ENCODE results near the gene CABLES2. TPM values are rescaled to one million over a fixed set of nuclear protein-coding genes. Genes with fewer than 3 reads are reported as not detected.

CABLES2 gene
- polyA plus RNA-seq, 3 donors: 8.4 to 13.7 (median 9.4) TPM

DNA sequence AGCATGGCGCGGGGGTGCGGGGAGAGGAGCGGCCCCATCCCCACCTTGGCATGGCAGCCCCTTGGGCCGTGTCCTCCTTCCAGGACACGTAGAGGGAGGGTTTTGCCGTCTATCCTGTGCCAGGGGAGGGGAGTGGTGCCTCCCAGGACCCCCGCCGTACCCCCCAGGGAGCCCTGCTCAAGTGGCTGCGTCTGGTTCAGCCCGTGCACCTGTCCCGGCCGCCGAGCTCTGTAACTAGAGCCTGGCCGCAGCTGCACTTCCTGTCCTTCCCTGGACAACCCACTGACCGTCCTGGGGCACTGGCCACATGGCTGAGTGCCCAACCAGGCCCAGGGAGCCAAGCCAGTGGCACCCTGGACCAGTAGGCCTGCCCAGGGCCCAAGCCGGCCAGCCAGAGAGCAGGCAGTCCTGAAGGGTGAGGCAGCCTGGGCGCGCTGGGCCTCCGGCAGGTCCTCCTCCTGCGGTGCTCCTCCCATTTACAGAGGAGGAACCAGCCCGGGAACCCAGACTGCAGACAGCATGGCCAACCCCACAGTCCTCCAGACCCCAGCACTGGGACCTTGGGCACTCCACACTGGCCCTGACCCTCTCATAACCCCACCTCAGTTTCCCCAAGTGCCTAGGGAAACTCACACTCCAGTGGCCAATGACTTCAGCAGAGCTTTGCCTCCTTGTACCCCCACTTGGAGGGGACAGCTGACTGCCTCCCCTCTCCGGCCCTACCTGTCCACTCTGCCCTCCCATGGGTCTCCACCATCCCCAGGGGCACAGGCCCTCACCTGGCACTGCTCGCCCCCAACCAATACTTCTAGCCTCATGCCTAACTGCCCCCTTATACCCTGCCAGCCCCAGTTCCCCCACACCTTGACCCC, 48.7 kb downstream of the CABLES2 start:
- DNase-seq (ENCODE audit: extremely low read depth in 1 of 11, low read depth in 9 of 11, low spot score in 4 of 11): no peak

DNA sequence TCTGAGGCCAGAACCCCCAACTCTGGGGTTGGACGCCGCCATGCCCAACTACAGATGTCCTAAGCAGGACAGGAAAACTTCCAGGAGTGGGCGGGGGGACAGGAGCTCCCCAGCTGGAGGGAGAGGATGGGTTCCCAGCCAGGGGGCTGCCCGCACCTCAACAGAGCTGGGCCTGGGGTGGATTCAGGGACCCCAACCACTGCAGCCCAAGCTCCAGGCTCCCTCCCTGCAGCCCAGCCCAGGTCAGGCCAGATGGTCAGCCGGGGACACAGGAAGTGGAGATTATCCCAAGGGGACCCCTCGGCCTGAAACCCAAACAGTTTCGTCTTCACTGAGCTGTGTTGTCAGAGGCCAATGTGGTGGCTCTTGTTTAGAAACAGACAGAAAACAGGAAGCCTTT, 49.4 kb downstream of the CABLES2 start:
- DNase-seq (ENCODE audit: extremely low read depth in 1 of 11, low read depth in 9 of 11, low spot score in 4 of 11): no peak

DNA sequence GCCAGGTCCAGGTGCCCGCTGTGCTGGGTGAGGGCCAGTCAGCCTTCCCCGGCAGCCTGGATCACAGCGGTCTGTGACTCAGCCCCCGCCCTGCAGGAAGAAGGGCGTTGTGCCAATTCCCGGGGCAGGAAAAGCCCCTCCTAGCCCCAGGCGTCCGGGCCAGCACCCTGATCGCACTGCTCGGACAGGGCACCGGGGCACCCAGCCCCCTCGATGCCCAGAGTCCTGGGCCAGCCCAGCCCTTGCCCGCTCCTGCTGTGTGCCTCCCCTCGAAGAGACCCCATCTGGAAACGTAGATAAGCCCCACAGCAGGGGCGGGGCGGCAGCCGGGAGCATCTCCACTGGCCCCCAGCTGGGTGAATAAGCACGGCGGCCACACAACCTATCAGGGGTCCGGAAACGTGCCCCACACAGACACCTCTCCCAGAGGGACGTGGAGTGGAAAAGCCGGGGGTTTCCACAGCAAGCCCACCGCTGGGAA, 49.9 kb downstream of the CABLES2 start:
- no peak for DNase-seq (ENCODE audit: extremely low read depth in 1 of 11, low read depth in 9 of 11, low spot score in 4 of 11)

DNA sequence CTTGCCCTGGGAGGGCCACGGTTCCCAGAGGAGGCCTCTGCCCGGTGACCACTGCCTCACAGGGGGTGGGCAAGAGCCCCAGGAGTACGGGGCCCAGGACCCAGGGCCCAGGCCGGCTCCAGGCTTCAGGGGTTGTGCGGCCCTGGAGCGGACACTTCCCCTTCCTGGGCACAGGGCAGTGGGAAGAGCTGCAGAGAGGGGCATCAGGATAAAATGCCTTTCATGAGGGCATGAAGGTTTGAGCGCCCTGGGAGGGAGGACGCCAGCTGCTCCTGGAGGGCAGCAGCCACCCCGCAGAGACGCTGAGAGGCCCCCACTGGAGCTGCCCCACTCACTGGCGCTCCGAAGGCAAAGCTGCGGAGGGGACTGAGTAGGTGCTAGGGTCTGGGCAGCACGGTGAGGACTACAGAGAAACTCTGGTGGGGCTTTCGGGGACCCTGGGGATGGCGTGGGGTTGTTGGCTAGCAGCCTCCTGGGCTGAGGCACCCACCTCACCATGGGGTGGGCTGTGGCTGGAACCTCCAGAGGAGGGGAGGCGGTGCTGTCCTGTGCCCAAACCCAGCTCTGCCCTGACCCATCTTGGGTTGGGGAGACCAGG, 50.4 kb downstream of the CABLES2 start:
- DNase-seq (ENCODE audit: extremely low read depth in 1 of 11, low read depth in 9 of 11, low spot score in 4 of 11): no peak

DNA sequence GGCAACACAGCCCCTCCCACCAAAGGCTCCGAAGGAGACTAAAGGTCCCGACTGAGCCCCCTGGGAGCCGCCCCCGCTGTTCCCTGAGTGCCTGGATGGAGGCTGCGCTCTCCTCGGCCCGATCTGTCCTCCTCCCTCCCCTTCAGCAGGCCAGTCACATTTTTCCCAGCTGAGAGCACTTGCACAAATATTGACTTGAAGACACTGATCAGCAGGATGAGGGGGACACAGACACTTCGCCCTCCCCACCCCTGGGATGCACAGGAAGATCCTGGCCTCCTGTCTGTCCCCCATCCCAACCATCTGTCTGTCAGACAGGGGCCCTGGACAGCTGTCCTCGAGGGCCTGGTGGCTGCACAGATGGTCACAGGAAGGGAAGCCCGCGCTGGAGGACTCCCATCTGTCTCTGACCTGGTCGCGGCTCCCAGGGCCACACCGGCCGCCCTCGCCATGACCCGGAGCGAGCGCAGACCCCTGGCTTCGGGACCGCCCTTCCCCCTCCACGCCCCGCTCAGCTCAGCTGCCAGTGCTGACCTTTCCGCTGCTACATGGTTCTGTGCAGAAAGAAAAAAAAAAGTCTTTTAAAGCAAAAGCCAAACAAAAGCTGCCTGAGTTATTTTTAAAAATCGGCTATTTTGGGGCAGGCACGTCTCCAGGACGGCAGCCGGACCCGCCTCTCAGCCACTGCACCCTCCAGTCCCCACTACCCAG, 51.1 kb downstream of the CABLES2 start:
- DNase-seq (ENCODE audit: extremely low read depth in 1 of 11, low read depth in 9 of 11, low spot score in 4 of 11): no peak

DNA sequence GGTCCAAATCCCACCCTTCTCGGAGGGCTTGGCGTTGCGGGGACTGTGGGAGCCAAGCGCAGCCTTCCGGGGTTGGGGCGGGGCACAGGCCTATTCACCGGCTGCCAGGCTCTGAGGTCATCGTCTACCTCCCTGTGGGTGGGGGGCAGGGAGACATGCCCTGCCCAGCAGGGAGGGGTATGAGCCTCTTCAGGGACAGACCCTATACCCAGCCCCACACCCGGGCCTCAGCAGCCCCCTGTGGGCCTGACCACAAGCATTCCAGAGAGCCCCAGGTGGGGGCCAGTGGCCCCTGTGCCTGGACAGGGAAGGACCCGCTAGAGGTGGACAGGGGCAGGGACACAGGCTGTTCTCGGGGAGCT, 51.6 kb downstream of the CABLES2 start:
- no peak for DNase-seq (ENCODE audit: extremely low read depth in 1 of 11, low read depth in 9 of 11, low spot score in 4 of 11)

DNA sequence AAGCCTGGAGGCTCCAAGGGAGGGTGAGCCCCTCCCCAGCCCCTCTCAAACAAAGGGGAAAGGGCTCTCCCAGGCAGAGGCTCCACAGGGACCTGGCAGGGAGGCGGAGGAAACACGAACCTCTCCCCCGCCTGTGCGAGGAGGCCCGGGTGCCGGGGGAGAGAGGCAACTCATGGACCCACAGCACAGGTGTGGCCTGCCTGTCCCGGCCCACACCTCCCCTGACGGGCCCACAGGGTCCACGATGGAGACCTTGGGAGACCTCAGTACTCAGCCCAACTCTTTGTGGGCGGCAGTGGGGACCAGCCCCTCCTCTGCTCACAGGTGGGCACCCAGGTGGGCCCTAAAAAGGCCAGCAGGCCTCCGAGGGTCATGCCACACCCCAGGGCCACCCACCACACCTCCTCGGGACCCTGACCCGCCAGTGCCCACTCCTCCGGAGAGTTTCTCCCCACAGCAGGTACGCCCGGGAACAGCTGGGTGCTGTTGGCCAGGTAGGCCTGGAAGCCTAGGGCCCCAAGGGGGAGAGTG, 52.2 kb downstream of the CABLES2 start:
- no peak for DNase-seq (ENCODE audit: extremely low read depth in 1 of 11, low read depth in 9 of 11, low spot score in 4 of 11)

DNA sequence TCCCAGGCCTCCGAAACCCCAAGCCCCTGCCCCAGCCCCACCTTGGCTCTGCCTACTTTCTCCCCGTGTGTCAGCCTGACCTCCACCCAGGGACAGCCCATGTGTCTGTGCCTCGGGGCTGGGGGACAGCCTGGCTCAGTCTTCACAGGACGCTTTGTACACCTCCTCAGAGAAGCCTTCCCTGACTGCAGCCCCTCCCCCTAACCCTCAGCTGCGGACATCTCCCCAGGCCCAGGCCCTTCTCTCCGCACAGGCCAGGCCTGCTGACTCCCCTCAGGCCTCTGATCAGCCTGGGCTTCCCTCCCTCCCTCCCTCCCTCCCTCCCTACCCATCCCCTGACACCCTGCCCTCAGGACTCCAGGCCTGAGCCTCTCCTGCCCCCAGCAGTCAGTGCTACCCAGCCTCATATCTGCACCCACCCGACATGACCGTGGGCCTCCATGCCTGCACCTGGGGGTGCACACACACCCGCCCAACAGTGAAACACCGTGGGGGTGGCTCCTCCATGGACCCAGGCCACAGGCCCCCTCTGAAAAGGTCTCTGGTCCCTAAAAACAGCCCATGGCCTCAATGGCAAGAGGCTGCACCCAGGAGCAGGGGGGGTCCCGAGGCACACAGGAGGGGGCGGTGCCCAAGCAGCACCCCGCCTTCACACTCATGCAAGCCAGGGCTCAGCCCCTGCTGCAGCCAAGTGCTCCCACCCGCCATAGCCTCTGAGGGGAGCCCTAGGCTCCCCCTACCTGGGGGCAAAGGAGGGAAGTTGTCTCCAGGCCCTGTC, 52.9 kb downstream of the CABLES2 start:
- no peak for DNase-seq (ENCODE audit: extremely low read depth in 1 of 11, low read depth in 9 of 11, low spot score in 4 of 11)

DNA sequence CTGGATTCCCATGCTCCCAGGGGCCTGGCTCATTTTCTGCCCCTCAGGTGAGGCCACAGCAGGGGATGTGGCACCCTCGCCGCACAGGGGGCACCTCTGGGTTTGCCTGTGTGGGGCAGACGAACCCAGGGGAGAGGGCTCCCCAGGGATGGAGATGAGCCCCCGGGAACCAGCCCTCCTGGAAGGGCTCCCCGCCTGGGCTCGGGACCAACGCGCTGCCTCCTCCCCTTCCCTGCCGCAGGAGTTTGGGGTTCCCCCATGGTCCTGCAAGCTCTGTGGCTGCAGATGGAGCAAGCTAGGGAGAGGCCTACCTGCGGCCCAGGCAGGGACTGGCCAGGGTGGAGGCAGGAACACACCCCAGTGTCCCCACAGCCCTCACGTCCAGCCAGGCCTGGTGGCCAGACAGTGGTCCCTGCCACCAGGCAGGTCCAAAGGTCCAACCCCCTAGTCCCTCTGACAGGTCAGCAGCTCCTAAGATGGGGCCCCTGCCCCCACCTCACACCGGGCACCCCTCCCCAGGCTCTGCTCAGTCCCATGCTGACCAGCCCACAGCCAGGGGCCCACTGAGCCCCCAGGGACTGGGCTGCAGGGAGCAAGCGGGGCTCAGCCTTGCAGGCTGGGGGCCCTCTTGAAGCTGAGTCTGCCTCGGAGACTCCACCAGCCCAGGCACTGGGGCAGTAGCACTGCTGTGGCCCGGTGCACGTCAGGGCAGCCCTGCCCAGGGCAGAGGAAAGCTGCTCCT, 53.6 kb downstream of the CABLES2 start:
- no peak for DNase-seq (ENCODE audit: extremely low read depth in 1 of 11, low read depth in 9 of 11, low spot score in 4 of 11)

DNA sequence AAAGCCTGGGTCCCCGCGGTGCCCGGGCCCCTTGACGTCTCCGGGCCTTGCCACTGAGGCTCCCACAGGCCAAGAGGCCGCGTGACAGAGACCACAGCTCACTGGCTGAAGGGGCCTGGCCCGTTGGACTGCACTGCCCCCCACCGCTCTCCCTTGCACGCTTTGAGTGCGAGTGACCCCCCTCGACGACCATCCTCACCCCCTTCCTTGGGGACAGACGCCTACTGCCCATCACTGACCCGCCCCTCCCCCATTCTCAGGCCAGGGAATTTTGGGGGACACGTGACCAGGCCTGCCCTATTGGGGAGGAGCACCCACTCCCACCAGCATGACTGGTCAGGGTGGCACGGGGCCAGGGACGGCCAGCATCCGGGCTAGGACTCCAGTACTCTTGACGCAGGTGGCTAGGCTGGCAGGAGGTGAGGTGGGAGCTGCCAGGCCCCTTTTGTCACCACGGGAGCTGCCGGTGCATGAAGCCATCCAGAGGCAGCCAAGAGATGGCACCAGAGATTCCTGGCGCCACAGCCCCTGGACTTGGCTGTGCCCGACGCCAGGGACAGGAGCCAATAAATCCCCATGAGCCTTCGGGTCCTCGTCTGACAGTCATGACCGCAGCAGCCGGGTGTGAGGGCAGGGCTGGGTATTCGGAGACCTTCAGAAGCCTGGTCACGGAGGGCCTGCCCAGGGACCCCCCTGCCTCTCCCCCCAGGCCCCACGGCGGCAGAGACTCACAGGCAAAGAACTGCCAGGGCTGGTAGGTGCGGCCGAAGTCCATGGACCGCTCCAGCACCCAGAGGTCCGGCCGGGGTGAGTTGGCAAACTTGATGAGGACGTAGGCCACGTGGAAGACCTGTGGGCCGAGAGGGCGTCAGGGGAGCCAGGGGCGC, 54.4 kb downstream of the CABLES2 start:
- DNase-seq (ENCODE audit: extremely low read depth in 1 of 11, low read depth in 9 of 11, low spot score in 4 of 11): no peak

DNA sequence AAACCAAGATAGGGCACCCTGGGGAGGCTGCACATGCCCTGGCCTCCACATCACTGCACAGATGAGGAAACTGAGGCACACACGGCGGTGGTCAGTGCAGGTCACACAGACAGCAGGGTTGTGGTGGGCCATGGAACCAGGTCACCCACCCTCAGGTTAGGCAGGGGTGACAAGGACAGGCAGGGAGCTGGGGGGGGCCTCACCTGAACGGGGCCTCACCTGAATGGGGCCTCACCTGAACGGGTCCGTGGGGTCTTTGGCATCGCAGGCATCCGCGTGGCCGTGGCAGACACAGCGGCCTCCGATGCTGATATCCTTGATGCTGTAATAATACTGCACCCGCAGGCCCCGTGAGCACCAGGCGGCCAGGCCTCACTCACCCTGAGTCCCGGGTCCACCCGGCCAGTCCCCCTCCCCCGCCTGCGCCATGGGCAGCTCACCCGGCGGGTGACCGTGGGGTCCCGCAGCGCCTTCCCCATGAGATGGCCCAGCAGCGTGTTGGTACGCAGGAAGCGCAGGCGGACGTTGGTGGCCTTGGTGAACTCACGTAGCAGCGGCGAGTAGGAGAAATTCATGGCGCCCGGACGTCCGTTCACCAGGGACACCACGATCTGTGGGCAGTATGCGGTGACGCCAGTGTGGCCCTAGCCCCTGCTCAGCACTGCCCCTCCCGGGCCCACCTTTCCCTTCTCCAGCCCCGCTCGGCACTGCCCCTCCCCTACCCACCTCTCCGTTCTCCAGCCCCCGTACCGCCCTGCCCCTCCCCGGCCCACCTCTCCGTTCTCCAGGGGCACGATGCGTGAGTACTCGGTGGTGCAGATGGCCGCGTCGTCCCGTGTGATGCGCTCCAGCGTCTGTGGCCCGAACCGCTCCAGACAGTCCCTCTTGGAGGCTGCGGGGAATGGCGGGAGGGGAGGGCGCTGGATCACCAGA, 55.4 kb downstream of the CABLES2 start:
- DNase-seq (ENCODE audit: extremely low read depth in 1 of 11, low read depth in 9 of 11, low spot score in 4 of 11): no peak

DNA sequence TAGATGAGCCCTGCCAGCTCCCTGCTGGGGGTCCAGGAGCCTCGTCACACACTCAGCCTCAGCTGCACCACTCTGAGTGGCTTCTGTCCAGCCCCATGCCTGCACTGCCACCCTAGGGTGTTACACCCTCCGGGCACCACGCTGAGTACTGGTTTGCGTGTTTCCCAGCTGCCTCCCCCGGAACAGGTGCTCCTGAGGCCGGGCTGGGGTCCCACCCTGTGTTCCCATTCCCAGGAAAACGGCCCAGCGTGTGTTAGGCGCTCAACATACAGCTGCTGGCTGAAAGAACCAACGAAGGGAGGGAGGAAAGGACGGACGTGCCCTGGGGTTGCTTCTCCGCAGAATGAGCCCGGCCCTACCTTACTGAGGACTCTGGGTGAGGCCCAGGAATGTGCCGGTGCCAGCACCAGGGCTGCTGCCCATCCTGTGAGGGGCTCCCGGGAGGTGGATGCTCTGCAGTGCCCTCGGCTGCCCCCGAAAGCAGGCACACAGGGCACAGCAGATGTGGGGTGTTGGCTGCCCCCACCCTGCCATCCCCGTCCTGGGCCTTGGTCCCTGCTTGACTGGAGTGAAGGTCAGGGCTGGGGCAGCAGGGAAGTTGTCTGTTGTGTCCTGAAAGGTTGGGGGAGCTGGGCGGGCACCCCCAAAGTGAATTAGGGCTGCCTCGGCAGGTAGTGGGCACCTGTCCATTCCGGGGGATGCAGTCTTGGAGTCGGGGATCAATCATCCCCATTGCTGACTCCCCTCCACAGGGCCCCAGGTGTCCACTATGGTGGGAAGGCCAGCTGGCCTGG, 56.3 kb downstream of the CABLES2 start:
- DNase-seq (ENCODE audit: extremely low read depth in 1 of 11, low read depth in 9 of 11, low spot score in 4 of 11): no peak

DNA sequence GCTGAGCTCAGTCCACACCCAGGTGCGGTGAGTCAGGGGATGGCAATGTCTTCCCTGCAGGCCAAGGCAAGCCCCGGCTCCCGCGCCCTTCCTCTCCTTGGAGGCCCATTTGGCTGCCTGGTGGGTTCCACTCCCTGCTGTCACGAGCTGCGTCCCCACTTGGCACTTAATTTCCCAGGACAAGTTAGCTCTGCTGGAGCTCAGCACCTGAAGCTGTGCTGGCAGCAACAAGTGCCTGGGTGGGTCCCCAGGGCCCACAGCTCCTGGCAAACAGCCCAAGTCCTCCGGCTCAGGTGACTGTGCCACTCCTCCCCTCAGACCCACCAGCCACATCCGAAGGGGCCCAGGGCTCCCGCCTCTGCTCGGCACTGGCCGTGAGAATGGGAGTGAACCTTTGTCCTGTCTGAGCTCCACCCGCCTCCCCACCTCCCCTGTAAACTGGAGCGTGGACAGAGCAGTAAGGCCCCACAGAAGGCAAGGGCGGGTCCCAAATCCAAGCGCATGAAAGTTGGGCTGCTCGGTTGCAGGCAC, 56.9 kb downstream of the CABLES2 start:
- no peak for DNase-seq (ENCODE audit: extremely low read depth in 1 of 11, low read depth in 9 of 11, low spot score in 4 of 11)

DNA sequence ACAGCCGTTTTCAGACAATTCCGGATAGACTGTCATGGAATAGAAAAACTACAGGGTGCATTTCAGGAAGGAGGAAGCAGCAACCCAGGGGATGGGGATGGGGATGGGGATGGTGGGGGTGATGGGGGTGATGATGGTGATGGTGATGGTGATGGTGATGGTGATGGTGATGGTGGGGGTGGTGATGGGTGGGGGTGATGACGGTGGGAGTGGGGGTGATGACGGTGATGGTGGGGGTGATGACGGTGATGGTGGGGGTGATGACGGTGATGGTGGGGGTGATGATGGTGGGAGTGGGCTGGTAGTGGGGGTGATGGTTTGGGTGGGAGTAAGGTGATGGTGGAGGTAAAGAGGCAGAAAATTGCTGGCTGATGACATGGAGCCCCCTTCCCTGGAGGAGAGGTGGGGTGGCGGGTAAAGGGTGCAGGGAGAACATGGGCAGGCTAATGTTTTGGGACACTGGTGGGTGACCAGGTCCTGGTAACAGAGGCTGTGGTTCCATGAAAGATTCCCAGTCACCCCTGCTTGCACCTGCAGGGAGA, 57.5 kb downstream of the CABLES2 start:
- no peak for DNase-seq (ENCODE audit: extremely low read depth in 1 of 11, low read depth in 9 of 11, low spot score in 4 of 11)

DNA sequence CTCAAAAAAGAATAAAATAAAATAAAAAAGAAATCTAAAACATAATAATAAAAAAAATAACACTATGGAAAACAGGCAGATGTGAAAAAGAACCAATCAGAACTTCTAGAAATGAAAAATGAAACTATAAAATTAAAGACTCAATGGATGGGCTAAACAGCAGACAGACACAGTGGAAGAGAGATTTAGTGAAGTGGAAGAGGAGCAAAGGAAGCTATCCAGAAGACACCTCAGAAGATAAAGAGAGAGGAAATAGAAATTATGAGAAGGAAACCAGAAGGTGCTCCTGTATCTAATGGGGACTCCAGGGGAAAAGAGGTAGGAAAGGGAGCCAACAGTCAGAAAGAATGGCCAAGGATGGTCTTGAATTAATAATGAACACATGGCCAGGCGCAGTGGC, 58.5 kb downstream of the CABLES2 start:
- no peak for DNase-seq (ENCODE audit: extremely low read depth in 1 of 11, low read depth in 9 of 11, low spot score in 4 of 11)

Data from renal cortex interstitium (tissue), 11 donors.